ENCODE results near the gene TMOD2. TPM values are rescaled to one million over a fixed set of nuclear protein-coding genes. Genes with fewer than 3 reads are reported as not detected.

The TMOD2 gene
- polyA plus RNA-seq, 3 donors = 5.8 to 12.7 (median 6.2) TPM

DNA sequence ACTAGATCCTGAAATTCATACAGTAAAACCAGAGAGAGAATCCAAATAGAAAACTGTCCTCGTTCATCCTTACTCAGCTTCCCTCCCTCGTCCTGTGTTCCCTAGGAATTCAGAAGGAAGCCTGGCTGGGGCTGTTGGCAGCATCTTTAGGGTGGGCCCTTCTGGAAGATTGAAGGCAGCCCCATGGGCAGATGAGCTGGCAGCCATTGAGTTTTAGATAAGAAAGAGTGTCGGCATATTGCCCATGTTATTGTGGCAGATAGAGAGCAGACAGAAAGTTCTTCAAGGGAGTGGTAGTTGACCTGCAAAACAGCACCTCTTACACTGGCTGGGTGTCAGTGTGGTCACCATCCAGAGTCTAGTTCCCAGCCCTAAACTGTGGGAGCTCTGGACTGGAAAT is 23.5 kb downstream of the TMOD2 start:
- H3K9ac ChIP-seq (ENCODE audit: insufficient read depth, low read length, poor library complexity, severe bottlenecking) = no peak overlapping the region
- TF ChIP-seq, protein P1, sequence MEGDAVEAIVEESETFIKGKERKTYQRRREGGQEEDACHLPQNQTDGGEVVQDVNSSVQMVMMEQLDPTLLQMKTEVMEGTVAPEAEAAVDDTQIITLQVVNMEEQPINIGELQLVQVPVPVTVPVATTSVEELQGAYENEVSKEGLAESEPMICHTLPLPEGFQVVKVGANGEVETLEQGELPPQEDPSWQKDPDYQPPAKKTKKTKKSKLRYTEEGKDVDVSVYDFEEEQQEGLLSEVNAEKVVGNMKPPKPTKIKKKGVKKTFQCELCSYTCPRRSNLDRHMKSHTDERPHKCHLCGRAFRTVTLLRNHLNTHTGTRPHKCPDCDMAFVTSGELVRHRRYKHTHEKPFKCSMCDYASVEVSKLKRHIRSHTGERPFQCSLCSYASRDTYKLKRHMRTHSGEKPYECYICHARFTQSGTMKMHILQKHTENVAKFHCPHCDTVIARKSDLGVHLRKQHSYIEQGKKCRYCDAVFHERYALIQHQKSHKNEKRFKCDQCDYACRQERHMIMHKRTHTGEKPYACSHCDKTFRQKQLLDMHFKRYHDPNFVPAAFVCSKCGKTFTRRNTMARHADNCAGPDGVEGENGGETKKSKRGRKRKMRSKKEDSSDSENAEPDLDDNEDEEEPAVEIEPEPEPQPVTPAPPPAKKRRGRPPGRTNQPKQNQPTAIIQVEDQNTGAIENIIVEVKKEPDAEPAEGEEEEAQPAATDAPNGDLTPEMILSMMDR (IDR thresholded peaks at IDR 0.05) = no peak

DNA sequence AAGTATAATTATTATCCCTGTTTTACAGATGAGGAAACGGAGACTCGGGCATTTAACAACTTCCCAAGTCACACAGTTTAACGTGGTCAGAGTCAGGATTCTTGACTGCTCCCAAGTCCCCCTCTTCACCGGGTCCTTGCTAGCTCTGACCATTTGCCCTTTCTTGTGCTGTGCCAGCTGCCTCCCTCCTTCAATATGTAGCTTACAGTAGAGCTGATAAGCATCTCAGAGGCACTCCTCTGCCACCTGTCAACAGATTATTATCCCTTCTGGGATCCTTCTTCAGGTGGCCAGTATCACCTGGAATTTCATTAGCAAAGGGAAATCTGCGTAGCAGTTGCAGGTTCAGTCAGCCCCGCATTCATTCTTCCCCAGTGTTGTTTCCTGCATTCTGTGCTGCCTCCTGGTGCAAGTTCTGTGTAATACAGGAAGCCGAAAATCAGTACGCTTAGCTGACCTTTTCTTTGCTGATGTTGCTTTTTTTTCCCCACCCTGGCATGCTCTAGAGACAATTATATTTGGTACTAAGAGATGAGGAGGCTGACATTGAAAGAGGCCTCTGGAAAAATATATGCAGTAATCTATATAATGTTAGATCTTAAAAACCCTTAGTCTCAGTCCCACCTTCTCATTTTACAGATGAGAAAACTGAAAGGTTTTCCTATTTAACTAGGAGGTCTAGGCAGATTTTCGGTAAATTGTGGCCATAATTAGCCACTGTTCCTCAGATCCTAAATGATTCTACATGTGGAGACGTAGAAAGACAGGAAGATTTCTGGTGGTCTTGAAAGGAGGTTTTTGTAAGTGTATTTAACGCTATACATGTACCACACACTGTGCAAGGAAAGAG is 24.8 kb downstream of the TMOD2 start:
- Histone ChIP-seq H3K36me3 (replicated peaks in 1 of 2; ENCODE audit: control insufficient read depth in 1 of 2, insufficient read depth in 2 of 2, low read length in 2 of 2) (peaks cover 49 to 80% of the 10 kb centered on the region in 2 donors), H3K27me3 (ENCODE audit: control insufficient read depth in 2 of 2, insufficient read depth in 2 of 2, low read length in 2 of 2) (no peaks in the 10 kb centered on the region), H3K9me3 (replicated peaks in 1 of 2; ENCODE audit: control insufficient read depth in 1 of 2, insufficient read depth in 1 of 2, low read length in 2 of 2) (no peaks in the 10 kb centered on the region), H3K4me3 (replicated peaks in 1 of 3; ENCODE audit: low read depth in 2 of 3, low read length in 3 of 3) (no peak overlapping the region), H3K79me2 (ENCODE audit: insufficient read depth, low read length) (no peaks in the 10 kb centered on the region), H4K20me1 (ENCODE audit: insufficient read depth, low read length) (peaks cover 26% of the 10 kb centered on the region), H2AFZ (ENCODE audit: insufficient read depth, low read depth, low read length, poor library complexity, severe bottlenecking) (no peak overlapping the region), H3K4me2 (replicated peaks; ENCODE audit: extremely low read depth, low read length, poor library complexity, severe bottlenecking) (no peak overlapping the region), H3K27ac (ENCODE audit: low read depth in 1 of 2, low read length in 2 of 2) (no peak overlapping the region), H3K9ac (ENCODE audit: insufficient read depth, low read length, poor library complexity, severe bottlenecking) (no peak overlapping the region), H3K4me1 (ENCODE audit: control insufficient read depth in 1 of 2, insufficient read depth in 2 of 2, low read length in 2 of 2) (peaks cover 0 to 3% of the 10 kb centered on the region in 2 donors)
- peak overlapping the region in 1 of 7 donors; percentile 18 for H3K27ac Mint-ChIP-seq
- H3K27me3 Mint-ChIP-seq (ENCODE audit: low read depth in 3 of 3) = no peaks in the 10 kb centered on the region
- H3K36me3 Mint-ChIP-seq = peaks cover 68 to 74% of the 10 kb centered on the region in 2 donors
- intact Hi-C loops (cut with micrococcal nuclease) = loop anchor here (2.0 kb wide), 1 partner anchor 125 kb away; no protein-coding TSS in a partner anchor
- WGBS (ENCODE audit: insufficient coverage) = 56% methylated on average over 5 of the region's 11 CpGs
- TF ChIP-seq, protein P1 (IDR thresholded peaks at IDR 0.05) = peak; percentile 74
- peaks cover 0 to 2% (median 0%) of the 10 kb centered on the region in 7 donors for H3K9me3 Mint-ChIP-seq
- H3K4me1 Mint-ChIP-seq = peaks cover 10% of the 10 kb centered on the region
- H3K4me3 Mint-ChIP-seq = no peak overlapping the region
- DNase-seq = peak; percentile 27 to 53 (median 51)

More for the DNA sequence above, 23.5 kb downstream of the TMOD2 start:
- Histone ChIP-seq H3K4me2 (replicated peaks; ENCODE audit: extremely low read depth, low read length, poor library complexity, severe bottlenecking) (no peak overlapping the region), H3K4me3 (replicated peaks in 1 of 3; ENCODE audit: low read depth in 2 of 3, low read length in 3 of 3) (no peak overlapping the region), H4K20me1 (ENCODE audit: insufficient read depth, low read length) (peaks cover 28% of the 10 kb centered on the region), H3K4me1 (ENCODE audit: control insufficient read depth in 1 of 2, insufficient read depth in 2 of 2, low read length in 2 of 2) (peaks cover 0 to 3% of the 10 kb centered on the region in 2 donors), H3K36me3 (replicated peaks in 1 of 2; ENCODE audit: control insufficient read depth in 1 of 2, insufficient read depth in 2 of 2, low read length in 2 of 2) (peaks cover 43 to 80% of the 10 kb centered on the region in 2 donors), H3K27ac (ENCODE audit: low read depth in 1 of 2, low read length in 2 of 2) (no peak overlapping the region), H3K9me3 (replicated peaks in 1 of 2; ENCODE audit: control insufficient read depth in 1 of 2, insufficient read depth in 1 of 2, low read length in 2 of 2) (no peaks in the 10 kb centered on the region), H3K27me3 (ENCODE audit: control insufficient read depth in 2 of 2, insufficient read depth in 2 of 2, low read length in 2 of 2) (no peaks in the 10 kb centered on the region), H3K79me2 (ENCODE audit: insufficient read depth, low read length) (no peaks in the 10 kb centered on the region), H2AFZ (ENCODE audit: insufficient read depth, low read depth, low read length, poor library complexity, severe bottlenecking) (no peak overlapping the region)
- intact Hi-C loops (cut with micrococcal nuclease) = loop anchor here (2.0 to 5.0 kb wide), 2 partner anchors 124 to 243 kb away; no protein-coding TSS in a partner anchor
- no peaks in the 10 kb centered on the region for H3K27me3 Mint-ChIP-seq (ENCODE audit: low read depth in 3 of 3)
- DNase-seq = no peak
- peaks cover 0 to 2% (median 0%) of the 10 kb centered on the region in 7 donors for H3K9me3 Mint-ChIP-seq
- H3K4me3 Mint-ChIP-seq = no peak overlapping the region
- peaks cover 65 to 74% of the 10 kb centered on the region in 2 donors for H3K36me3 Mint-ChIP-seq
- peak overlapping the region in 2 of 7 donors; percentile 28 to 79 for H3K27ac Mint-ChIP-seq
- H3K4me1 Mint-ChIP-seq = peaks cover 10% of the 10 kb centered on the region
- WGBS (ENCODE audit: insufficient coverage) = 100% methylated on average over 1 of the region's 3 CpGs

Data from CD14-positive monocyte (primary cell).